ENCODE results near the gene AFAP1. TPM values are rescaled to one million over a fixed set of nuclear protein-coding genes. Genes with fewer than 3 reads are reported as not detected.

Gene AFAP1
- total and polyA plus RNA-seq, 2 of the 8 experiments (the other 6 are each of a cell fraction or from before 2014, with no cell fraction given), result 3.6 to 18.2 TPM

DNA sequence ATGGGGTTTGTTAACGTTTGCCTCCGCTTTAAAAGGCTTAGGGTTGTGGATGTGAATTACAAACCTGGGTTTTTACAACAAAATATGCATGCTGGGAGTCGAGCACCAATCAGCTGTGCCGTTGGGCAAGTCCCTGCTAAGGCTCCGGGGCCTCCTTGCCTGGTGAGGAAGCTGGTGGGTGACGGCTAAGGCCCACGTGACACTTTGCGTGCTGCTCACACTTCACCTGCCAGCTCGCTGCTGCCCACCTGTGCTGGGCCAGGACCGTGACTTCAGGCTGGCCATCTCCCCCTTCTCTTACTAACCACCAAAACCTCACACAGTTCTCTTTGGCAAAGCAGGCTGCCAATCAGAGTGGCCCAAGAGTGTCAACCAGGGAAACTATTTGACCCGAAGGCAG lies 178.3 kb downstream of the AFAP1 start:
- Histone ChIP-seq H3K36me3 (ENCODE audit: control insufficient read depth in 2 of 4, insufficient read depth in 4 of 4, low read length in 3 of 4) (no peaks in the 10 kb centered on the region; a peak in 1 of 8 replicates), H2BK5ac (ENCODE audit: low read depth, low read length) (no peak overlapping the region), H3K79me1 (ENCODE audit: low read depth, low read length) (no peaks in the 10 kb centered on the region), H2BK120ac (replicated peaks; ENCODE audit: low read depth, low read length) (no peak overlapping the region), H3K14ac (ENCODE audit: insufficient read length) (no peak overlapping the region), H3K18ac (ENCODE audit: extremely low read depth, low read length) (no peak overlapping the region), H3K4me2 (ENCODE audit: insufficient read depth in 1 of 2, low read depth in 2 of 2, low read length in 2 of 2) (no peak overlapping the region), H2BK20ac (ENCODE audit: low read length) (no peak overlapping the region), H3K27ac (ENCODE audit: low read depth, low read length) (no peak overlapping the region), H3K56ac (replicated peaks; ENCODE audit: insufficient read length, low read depth, low read length) (no peak overlapping the region), H3K79me2 (ENCODE audit: control insufficient read depth in 1 of 2, insufficient read depth in 2 of 2, low read length in 2 of 2) (no peaks in the 10 kb centered on the region), H3K4ac (replicated peaks; ENCODE audit: insufficient read length, low read depth, low read length) (no peak overlapping the region), H2BK12ac (ENCODE audit: low read depth, low read length) (no peak overlapping the region), H2BK15ac (ENCODE audit: low read length) (no peak overlapping the region), H4K5ac (ENCODE audit: insufficient read length, low read depth, low read length) (no peak overlapping the region), H3K9me3 (ENCODE audit: insufficient read depth in 2 of 2, low read depth in 1 of 2, low read length in 1 of 2) (no peaks in the 10 kb centered on the region), H3K4me1 (replicated peaks in 1 of 4; ENCODE audit: control insufficient read depth in 3 of 4, insufficient read depth in 4 of 4, low read length in 3 of 4) (no peaks in the 10 kb centered on the region), H2AK5ac (ENCODE audit: low read depth, low read length) (no peak overlapping the region), H4K20me1 (replicated peaks in 1 of 2; ENCODE audit: control insufficient read depth in 1 of 2, insufficient read depth in 2 of 2, low read length in 2 of 2) (peaks cover 0 to 1% of the 10 kb centered on the region in 2 experiments), H4K91ac (replicated peaks; ENCODE audit: insufficient read length, low read length) (no peak overlapping the region), H3K23ac (ENCODE audit: insufficient read length) (no peak overlapping the region), H3K27me3 (replicated peaks in 1 of 4; ENCODE audit: control insufficient read depth in 3 of 4, extremely low read depth in 1 of 4, insufficient read depth in 3 of 4, low read length in 3 of 4) (no peaks in the 10 kb centered on the region), H3K23me2 (ENCODE audit: low read depth, low read length) (no peaks in the 10 kb centered on the region), H4K8ac (ENCODE audit: extremely low read depth, insufficient read depth, low read length) (no peak overlapping the region), H2AFZ (ENCODE audit: low read length) (no peak overlapping the region), H3K9ac (replicated peaks in 1 of 4; ENCODE audit: extremely low read depth in 1 of 4, low read depth in 3 of 4, low read length in 3 of 4) (no peak overlapping the region), H3K4me3 (ENCODE audit: extremely low read depth in 1 of 4, insufficient read depth in 2 of 4, low read depth in 3 of 4, low read length in 4 of 4) (no peak overlapping the region)
- DNase-seq (ENCODE audit: low read depth in 1 of 2, low spot score in 2 of 2) (no peak), FAIRE-seq (no peak)
- TF ChIP-seq CREB1 (IDR thresholded peaks at IDR 0.05) (no peak), KDM5A (IDR thresholded peaks at IDR 0.05; ENCODE audit: low read length) (no peak), KDM4A (IDR thresholded peaks at IDR 0.05; ENCODE audit: low read depth, low read length, severe bottlenecking) (no peak), MAFK (IDR thresholded peaks at IDR 0.05; ENCODE audit: low read depth, low read length) (no peak), KDM1A (IDR thresholded peaks at IDR 0.05; ENCODE audit: borderline replicate concordance, low read length) (no peak), RXRA (IDR thresholded peaks at IDR 0.05; ENCODE audit: insufficient read depth, low read depth, low read length) (no peak), CHD2 (IDR thresholded peaks at IDR 0.05; ENCODE audit: low read length) (no peak), POLR2AphosphoS5 (IDR thresholded peaks at IDR 0.05; ENCODE audit: low read depth, low read length) (no peak), SIX5 (IDR thresholded peaks at IDR 0.05; ENCODE audit: low read depth, low read length) (no peak), HDAC2 (IDR thresholded peaks at IDR 0.05; ENCODE audit: borderline replicate concordance in 1 of 2, low read depth in 2 of 2, low read length in 2 of 2) (no peak)
- ChIA-PET POLR2A (ENCODE audit: partially characterized antibody) (no interaction called here), CTCF (ENCODE audit: partially characterized antibody) (interaction anchor here (0.5 to 3.9 kb wide), 29 partner anchors 8 to 319 kb away, joined by 3 to 35 read pairs (median 4); no protein-coding TSS in a partner anchor)
- WGBS, 2 experiments (ENCODE audit: extremely low coverage in 1 of 2, insufficient coverage in 1 of 2, insufficient read length in 1 of 2, insufficient replicate concordance in 2 of 2, low coverage in 1 of 2, low lambda C conversion rate in 2 of 2, missing lambda C conversion rate in 1 of 2), result 89% methylated on average over 11 of the region's 11 CpGs; no CpG with 5 or more reads in 1 of the 2 experiments

All from H1 (cell line).